ENCODE results near the gene UBE2Q1.
"Not testable (repeated sequence)": the region's sequence is repeated elsewhere in the genome, so short reads cannot be mapped to it uniquely, and the experiment has no call there.

Gene UBE2Q1

DNA sequence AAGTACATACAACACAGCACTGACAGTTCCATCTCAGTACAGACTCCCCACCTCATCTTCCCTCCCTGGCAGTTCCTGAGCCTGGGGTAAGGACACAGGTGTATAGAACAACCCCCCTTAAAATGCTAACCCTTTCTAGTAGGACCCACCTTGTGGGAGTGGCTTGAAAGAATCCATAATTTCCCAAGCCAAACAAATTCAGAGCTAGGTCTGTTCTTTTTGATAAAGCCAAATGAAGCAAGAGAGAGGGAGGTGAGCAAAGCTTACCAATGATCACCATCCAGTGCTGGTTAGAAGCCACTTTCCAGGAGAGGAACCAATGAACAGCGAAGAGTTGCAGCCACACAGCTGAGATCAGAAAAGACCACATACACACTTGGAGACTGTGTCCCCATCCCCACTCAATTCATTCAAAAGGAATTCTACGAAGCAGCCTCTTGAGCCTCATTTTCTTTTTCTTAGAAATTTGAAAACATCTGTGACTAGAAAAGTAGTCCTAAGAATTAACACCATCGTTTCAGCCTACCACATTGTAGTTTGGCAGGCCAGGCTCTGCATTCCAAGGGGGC is 9.2 kb downstream of the UBE2Q1 start:
- DNase-seq: no peak

DNA sequence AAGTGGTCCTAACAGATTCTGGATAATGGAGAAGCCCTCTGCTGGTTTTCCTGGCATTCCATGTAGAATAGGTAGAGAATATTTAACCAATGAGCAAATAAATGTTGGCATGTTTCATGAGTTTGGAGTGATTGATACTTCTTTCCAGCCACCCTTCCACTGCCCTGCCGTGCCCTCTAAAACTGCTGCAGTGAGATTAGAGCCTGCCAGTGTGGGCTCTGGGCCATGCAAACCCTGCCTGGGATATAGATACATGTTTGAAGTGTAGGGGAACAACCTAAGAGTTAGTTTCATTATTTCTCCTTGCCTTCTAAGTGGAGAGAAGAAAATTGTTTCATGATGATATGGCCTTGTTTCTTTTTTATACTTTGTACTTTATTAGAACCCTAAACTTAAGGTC is 10.4 kb downstream of the UBE2Q1 start:
- no peak for DNase-seq

DNA sequence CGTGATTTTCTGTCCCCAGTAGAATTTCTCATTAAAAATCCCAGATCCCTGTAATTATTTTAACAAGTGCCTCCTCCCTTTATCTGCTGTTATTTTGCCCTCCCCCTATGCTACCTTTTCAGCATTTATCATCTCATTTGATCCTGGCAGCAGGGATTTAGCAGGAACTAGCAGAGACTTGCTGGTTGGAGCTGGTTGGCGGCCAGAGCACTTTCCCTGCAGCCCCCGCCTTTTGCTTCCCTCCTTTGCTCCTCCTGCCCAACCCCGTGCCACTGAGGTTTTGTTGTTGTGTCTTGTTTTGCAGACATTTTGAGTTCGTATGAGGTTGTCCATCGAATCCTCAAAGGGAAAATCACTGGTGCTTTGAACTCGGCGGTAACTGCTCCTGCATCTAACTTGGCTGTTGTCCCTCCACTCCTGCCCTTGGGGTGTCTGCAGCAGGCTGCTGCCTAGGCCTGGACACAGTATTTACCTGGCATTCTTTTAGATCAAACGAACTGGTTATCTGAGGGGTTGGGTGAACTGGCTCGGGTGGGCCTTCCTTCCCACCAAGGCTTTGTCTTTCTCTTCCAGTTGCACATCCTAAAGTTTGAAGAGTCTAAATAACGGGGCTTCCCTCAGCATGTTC is 11.2 kb downstream of the UBE2Q1 start:
- no peak for DNase-seq

DNA sequence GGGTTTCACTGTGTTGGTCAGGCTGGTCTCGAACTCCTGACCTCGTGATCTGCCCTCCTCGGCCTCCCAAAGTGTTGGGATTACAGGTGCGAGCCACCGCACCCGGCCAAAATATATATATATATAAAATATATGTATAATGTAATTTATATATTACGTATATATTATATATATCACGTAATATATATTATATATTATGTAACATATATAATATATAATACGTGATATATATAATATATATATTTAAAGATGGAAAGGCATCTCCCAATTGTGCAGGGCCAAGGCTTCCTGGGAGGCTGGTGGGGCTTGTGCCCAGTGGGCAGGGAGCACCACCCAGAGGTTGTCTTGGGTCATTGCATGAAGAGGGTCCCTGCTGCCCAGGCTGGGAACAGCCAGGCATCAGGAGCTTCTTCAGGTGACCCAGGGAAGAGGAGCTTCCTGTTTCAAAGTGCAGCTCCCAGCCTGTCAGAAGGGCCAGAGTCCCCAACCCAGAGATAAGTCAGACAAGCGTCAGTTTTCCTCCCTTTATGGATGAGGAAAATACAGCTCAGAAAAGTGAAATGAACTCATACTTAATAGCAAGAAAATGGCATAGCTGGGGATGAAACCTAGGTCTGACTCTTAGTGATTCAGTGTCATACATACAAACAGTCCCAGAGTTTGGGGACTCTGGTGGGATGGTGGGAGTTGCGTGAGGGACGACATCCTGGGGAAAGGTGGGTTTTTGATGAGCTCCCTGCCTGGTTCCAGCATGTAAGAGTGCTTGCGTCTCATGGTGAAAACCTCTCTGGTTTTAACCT is 12.0 kb downstream of the UBE2Q1 start:
- peak; percentile 65 for DNase-seq

DNA sequence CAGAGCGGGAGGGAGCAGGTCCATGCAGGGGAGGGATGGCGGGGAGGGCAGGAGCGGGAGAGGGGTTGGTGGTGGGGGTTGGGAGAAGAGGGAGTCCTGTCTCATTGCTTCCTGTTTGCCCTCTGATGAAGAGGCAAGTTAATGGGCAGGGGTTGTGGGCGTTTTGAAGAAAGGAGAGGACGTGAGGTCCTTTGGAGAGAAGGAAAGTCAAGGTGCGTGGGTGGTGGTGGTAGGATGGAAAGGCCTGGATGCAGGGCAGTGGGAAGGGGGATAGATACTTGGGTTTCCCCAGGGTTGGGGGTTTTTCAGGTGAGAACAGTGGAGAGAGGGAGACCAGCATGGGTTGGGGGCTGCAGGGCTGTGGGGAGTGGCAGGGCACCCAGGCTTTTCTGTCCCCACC is 17.2 kb downstream of the UBE2Q1 start:
- no peak for DNase-seq

DNA sequence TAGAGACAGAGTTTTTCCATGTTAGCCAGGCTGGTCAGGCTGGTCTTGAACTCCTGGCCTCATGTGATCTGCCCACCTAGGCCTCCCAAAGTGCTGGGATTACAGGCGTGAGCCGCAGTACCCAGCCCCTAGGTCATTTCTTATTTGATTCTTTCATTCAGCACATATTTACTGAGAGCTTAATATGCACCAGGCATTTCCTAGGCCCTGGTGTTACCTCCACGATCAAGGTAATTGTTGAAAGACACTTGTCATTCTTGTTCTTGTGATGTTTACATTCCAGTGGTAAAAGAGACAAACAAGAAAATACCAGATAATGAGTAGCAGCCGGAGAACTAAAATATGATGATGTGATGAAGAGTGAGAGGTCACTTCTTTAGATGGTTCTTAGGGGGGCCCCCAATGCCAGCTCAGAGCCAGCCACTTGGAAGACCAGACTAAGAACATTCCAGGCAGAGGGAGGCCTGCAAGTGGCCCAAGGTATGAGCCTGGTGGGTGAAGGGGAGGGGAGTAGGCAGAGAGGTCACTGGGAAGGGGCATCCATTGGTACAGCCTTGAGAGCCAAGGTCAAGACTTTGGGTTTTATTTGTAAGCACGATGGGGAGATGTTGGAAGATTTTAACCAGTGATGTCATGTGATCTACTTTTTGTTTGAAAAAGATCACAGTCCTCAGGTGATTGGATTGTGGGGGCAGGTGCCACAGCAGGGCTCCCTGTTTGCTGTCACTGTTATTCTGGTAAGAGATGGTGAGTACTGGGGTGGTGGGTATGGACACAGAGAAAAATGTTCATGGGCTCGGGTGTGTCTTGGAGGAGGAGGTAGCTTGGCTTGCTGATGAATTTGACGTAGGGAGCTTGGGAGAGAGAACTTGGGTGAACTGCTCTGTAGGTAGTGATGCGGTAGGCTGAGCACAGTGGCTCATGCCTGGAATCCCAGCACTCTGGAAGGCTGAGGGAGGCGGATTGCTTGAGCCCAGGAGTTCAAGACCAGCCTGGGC is 18.7 kb downstream of the UBE2Q1 start:
- no peak for DNase-seq

DNA sequence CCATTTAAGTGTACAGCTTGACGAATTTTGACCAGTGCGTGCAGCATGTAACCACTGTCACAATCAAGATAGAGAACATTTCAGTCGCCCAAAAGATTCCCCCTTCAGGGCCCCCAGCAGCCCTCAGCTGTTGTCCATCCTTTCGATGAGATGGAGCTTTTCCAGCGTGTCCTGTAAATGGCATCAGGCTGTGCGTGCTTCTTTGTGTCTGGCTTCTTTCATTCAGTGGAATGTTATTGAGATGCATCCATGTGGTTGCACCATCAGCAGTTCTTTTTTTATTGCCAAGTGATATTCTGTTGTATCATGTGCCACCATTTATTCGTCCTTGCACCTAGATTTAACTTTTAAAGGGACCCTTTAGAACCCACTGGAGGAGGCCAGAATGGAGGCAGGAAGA is 21.9 kb downstream of the UBE2Q1 start:
- DNase-seq: no peak

DNA sequence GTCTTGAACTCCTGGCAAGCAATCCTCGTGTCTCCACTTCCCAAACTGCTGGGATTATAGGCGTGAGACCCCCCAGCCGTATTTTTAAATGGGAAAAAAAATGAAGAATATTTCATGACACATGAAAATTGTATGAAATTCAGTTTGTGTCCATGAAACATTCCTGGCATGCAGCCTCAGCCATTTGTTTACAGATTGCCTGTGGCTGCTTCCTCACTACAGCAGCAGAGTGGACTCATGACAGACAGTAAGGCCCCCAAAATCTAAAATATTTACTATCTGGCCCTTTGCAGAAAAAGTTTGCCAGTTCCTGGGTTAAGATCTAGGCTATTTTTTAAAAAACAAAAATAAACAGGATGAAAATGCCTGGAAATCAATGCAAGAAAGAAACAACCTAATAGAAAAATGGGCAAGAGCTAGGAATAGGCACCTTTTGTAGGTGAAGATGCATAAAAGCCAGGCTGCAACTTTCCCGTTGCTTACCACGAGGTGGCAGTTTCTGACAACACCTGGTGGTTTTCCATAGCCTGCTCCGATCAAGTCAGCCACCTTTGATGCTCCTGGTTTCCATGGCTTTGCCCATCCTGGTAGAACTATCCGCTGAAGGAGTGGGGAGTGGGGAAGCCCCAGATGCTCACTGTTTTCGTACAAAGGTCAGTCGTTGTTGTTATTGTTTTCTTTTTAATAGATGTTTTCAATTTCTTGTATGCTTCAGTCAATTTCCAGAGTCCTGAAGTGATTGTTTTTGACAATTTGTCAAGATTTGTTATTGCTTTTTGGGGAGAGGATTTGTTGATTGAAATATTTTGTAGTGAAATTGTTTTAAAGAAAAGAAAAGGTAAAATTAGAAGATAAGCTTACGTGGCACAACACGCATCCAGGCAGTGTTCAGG is 24.3 kb downstream of the UBE2Q1 start:
- DNase-seq: peak; percentile 63

DNA sequence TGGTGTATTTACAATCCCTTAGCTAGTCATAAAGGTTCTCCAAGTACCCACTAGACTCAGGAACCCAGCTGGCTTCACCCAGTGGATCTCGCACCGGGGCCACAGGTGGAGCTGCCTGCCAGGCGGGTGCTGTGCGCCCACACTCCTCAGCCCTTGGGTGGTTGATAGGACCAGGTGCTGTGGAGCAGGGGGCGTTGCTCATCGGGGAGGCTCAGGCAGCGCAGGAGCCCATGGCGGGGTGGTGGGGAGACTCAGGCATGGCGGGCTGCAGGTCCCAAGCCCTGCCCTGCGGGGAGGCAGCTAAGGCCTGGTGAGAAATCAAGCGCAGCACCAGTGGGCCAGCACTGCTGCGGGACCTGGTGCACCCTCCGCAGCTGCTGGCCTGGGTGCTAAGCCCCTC is 26.5 kb downstream of the UBE2Q1 start:
- not testable (repeated sequence) for DNase-seq

DNA sequence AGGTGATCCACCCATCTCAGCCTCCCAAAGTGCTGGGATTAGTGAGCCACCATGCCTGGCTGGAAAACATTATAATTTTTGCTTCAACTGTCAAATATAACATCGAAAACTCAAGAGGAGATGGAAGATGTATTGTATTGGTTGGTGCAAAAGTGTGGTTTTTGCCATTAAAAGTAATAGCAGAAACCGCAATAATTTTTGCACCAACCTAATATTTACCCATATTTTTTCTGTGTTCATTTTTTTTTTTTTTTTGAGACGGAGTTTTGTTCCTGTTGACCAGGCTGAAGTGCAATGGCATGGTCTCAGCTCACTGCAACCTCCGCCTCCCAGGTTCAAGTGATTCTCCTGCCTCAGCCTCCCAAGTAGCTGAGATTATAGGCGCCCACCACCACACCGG is 29.2 kb downstream of the UBE2Q1 start:
- no peak for DNase-seq

DNA sequence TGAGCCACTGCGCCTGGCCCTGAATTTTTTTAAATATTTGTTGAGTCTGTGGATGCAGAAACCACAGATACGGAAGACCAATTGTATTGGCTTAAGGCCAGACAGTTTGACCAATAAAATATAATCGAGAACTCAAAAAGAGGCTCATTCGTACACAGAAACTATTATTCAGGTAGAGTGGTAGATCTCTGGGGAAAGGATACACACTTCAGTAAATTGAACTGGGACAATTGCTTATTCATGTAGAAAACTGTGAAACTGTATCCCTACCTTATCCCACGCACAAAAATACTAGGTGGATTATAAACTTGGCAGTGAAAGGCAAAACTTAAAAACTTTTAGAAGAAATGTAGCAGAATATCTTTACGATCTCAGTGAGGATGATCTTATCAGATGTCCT is 31.3 kb downstream of the UBE2Q1 start:
- no peak for DNase-seq

DNA sequence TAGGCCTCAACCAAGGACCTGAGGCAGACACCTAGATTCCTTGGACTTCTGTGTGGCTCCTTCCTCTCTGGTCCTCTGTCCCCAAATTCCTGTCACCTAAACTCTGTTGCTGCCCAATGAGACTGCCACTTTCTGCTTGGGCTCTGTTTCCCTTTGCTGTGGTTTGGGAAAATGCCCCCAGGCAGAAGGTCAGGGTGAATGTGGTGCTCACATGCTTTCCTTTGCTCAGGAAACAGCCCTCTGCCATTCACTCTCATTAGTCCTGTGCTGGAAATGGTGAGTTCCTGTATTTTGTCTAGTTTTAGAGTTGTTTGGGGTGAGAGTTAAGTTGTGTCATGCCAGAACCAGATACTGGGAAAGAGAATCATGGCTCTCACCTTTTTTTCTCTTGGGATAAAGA is 33.6 kb downstream of the UBE2Q1 start:
- DNase-seq: no peak

DNA sequence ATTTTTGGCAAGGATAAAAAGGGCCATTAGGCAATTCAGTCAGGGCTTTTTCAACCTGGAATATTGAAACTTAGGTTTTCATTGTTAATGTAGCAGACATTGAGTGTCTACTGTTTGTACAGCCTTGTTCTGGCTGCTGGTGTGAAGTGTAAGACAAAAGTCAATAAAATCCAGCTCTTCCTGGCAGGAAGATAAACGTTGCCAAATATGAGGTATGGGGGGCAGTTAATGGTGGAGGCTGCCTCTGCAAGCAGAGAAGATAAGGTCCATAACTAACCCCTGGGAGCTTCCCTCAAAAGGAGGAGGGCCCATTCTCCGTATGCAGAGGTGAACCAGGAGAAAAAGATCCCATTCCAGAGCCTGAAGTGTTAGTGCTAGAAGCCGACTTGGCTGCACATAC is 36.8 kb downstream of the UBE2Q1 start:
- DNase-seq: no peak

DNA sequence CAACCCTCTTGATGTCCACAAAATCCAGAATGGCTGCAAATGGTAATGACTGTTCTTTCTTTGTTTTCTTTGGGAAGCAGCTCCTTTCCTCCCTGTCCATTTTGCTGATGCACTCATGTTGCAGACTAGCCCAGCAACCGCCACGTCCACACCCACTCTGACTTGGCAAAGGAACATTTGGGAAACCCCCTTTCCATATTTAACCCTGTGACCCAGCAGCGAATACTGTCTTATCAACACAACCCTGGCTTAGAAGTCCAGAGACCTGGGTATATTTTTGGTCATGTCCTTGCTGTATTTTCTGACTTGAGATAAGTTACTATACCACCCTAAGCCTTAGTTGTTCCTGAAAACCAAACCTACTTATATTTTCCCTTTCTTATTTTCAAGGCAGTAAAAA is 38.1 kb downstream of the UBE2Q1 start:
- DNase-seq: no peak

DNA sequence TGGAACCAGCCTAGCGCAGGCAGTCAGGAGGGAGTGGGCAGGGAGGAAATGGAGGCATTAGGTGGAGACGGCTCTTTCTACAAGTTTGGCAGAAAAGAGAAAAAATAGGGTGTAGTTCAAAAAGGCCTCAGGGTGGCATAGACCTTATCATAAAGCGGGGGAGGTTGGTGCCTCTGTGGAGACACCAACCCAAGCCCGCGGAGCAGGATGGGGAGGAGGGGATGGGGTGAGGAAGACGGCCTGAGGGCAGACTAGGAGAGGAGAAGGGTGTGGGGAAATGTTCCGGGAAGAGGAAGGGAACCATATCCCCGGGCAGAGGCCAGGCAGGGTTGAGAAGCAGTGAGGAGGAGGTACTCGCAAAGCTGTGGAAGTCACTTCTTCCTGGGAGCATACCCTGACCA is 38.9 kb downstream of the UBE2Q1 start:
- DNase-seq: no peak

DNA sequence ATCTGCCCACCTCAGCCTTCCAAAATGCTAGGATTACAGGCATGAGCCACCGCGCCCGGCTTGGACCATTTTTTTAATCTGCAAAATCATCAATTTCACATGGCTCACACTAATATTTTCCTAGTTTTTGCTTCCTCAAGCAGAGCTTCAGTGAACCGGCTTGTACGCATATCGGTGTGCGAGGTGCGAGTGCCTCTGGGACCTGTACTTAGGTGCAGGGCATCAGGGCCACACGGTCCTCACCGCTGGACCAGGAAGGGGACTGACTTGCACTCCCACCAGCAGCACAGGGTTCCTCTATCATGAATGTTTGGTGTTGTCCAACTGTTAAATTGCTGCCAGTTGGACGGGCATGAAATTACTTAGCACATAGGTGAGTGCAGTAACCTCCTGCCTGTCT is 40.8 kb downstream of the UBE2Q1 start:
- DNase-seq: no peak

DNA sequence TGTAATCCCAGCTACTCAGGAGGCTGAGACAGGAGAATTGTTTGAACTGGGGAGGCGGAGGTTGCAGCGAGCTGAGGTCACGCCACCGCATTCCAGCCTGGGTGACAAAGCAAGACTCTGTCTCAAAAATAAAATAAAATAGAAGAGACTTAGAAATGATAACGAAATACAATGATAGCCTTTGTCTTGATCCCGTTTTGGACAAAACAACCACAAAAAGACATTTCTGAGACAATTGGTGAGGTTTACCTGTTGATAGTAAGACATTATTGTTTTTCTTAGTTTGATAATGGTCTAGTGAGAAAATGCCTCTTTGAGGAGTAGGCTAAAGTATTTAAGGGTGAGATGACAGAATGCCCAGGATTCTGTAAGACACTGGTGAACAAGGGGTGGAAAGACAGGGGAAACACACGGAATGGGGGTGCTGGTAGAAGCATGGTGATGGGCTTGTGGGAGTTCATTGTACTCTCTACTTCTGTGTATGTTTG is 44.4 kb downstream of the UBE2Q1 start:
- no peak for DNase-seq

DNA sequence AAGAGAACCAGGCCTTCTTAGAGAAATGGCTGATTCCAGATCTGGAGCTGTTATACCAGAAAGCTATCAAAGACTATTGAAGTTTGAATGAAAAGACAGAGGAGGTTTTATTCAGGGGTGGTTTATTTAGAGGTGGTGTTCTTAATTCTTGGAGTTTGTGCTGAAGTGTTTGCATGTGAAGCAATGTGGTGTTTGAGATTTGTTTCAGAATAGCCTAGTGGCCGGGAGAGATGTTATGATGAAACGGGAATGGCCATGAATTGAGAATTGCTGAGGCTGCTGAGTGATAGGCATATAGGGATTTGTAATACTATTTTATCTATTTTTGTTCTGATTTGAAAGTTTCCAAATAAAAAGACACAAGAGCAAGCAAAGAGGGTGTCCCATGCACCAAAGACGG is 45.7 kb downstream of the UBE2Q1 start:
- DNase-seq: no peak

DNA sequence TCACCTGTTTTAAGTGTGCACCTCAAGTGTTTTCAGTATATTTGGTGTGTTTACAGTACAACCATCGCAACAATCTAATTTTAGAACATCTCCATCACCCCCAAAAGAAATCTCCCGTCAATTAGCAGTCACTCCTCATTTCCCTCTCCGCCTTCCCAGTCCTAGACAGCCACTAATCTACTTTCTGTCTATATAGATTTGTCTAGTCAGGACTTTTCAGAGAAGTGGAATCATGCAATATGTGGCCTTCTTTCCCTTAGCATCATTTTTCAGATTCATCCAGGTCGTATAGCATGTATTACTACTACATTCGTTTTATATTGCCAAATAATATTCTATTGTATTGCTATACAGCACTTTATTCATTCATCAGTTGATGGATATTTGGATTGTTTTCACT is 54.6 kb downstream of the UBE2Q1 start:
- no peak for DNase-seq

DNA sequence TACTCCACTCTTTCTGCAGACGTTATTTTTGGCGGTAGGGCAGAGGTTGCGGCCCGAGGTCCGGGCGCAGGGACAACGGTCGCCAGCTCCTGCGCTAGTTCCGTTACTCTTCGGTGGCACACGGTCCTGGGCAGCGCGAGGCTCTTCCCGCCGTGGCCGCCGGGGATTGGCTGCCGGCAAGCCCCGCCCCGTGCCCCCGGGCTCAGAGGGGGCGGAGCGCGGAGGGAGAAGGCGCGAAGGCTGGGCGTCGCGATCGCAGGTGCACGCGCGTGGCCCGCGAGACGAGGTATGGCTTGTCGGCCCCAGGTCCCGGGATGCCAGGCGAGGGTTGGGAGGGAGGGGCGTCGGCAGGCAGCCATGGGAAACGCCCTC is 55.7 kb downstream of the UBE2Q1 start:
- DNase-seq: no peak

DNA sequence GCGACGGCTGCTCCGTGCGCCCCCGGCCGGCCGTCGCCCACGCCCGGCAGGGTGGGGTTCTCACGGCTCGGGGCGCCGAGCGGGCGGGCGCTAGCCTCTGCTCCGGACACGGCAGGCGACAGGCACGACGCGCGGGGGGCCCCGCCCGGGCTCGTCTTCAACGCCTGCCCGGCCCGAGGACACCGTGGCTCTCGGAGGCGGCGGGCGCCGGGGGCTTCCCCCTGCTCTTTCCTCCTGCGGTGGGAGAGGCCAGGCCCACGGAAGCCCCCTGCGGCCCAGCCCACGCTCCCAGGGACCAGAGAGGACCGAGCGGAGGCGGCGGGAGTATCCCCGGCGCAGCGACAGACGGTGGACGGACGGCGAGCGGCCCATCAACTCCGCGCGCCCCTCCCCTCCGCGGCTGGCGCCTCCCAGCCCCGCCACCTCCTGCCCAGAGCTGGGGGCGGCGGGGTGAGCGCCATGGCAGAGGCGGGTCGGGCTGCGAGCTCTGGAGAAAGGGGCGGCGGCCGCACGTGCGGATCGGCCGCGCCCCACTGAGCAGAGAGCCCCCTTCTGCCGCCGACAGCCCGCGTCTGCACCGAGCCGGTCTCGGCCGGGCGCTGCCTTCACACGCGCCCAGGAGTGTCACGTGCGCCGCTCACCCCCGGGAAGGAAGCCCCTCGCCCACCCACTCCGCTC is 56.3 kb downstream of the UBE2Q1 start, which contains the start of the genes SHE and TDRD10:
SHE (minus strand) TSS at position 347 of the 678 bp plus-strand sequence. CDS start 386 bp downstream, outside the sequence.
TDRD10 (plus strand) TSS at position 154 of the 678 bp plus-strand sequence. CDS start 4,685 bp downstream, outside the sequence.
- no peak for DNase-seq

All from NCI-H146 (cell line).